ENCODE results near the gene SH2B2. TPM values are rescaled to one million over a fixed set of nuclear protein-coding genes. Genes with fewer than 3 reads are reported as not detected.
"Not testable (repeated sequence)": the region's sequence is repeated elsewhere in the genome, so short reads cannot be mapped to it uniquely, and the experiment has no call there.

The SH2B2 gene
- total and polyA plus RNA-seq, 2 donors (not counting 1 experiment from before 2014, with no cell fraction given), result 0.18 to 2.0 TPM

DNA sequence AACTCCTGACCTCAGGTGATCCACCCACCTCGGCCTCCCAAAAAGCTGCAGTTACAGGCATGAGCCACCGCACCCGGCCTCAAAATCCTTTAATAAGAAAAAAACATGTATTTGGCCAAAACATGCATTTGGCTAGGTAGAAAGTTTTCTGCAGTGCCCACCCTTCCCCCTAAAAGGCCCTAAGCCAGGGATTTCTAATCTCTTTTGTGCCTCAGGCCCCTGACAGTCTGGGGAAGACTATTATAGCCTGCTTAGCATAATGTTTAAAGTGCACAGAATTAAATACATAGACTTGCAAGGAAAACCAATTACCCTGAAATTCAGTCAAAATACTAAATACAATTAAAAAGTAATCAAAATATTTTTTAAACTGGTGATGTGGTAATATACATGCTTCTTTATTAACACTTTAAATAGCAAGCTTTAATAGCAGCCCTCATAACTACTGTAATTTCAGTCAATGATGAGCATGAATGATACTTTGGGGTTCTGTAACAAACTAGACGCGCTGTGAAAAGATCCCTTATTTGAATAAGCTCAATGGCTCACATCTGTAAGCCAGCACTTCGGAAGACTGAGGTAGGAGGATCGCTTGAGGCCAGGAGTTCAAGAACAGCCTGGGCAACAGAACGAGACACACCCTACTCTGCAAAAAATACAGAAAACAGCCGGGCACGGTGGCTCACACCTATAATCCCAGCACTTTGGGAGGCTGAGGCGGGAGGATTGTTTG is 39.7 kb downstream of the SH2B2 start:
- no peaks in the 10 kb centered on the region for H4K20me1 ChIP-seq (ENCODE audit: control insufficient read depth, extremely low read depth, insufficient read depth, low read length)
- no peak for DNase-seq (ENCODE audit: low read depth in 2 of 2)
- H3K9ac ChIP-seq (ENCODE audit: insufficient read depth, low read length), result no peak overlapping the region
- no peaks in the 10 kb centered on the region for H3K79me2 ChIP-seq (ENCODE audit: control insufficient read depth, insufficient read depth, low read length)
- H3K36me3 ChIP-seq (ENCODE audit: control insufficient read depth, insufficient read depth, low read length), result no peaks in the 10 kb centered on the region
- no peaks in the 10 kb centered on the region for H3K9me3 ChIP-seq (ENCODE audit: control insufficient read depth, insufficient read depth, low read depth, low read length)
- TF ChIP-seq EZH2 (IDR thresholded peaks at IDR 0.05; ENCODE audit: low read length, missing control alignments), result no peak
- TF ChIP-seq, protein P1, sequence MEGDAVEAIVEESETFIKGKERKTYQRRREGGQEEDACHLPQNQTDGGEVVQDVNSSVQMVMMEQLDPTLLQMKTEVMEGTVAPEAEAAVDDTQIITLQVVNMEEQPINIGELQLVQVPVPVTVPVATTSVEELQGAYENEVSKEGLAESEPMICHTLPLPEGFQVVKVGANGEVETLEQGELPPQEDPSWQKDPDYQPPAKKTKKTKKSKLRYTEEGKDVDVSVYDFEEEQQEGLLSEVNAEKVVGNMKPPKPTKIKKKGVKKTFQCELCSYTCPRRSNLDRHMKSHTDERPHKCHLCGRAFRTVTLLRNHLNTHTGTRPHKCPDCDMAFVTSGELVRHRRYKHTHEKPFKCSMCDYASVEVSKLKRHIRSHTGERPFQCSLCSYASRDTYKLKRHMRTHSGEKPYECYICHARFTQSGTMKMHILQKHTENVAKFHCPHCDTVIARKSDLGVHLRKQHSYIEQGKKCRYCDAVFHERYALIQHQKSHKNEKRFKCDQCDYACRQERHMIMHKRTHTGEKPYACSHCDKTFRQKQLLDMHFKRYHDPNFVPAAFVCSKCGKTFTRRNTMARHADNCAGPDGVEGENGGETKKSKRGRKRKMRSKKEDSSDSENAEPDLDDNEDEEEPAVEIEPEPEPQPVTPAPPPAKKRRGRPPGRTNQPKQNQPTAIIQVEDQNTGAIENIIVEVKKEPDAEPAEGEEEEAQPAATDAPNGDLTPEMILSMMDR (conservative IDR thresholded peaks at IDR 0.05 in 1 of 2, IDR thresholded peaks at IDR 0.05 in 1 of 2; ENCODE audit: low read depth in 1 of 2, low read length in 2 of 2), result no peak
- no peaks in the 10 kb centered on the region for H3K27me3 ChIP-seq (ENCODE audit: control insufficient read depth, insufficient read depth, low read length)
- H3K27ac ChIP-seq (ENCODE audit: insufficient read depth, low read length), result no peak overlapping the region
- no peaks in the 10 kb centered on the region for H3K4me1 ChIP-seq (ENCODE audit: control insufficient read depth, extremely low read depth, insufficient read depth, low read length)
- H3K4me2 ChIP-seq (ENCODE audit: extremely low read depth, insufficient read depth, low read length), result no peak overlapping the region
- H2AFZ ChIP-seq (ENCODE audit: low read length), result no peak overlapping the region
- H3K4me3 ChIP-seq (replicated peaks in 1 of 4; ENCODE audit: control extremely low read depth in 1 of 4, insufficient read depth in 1 of 4, low read depth in 3 of 4, low read length in 4 of 4), result no peak overlapping the region

DNA sequence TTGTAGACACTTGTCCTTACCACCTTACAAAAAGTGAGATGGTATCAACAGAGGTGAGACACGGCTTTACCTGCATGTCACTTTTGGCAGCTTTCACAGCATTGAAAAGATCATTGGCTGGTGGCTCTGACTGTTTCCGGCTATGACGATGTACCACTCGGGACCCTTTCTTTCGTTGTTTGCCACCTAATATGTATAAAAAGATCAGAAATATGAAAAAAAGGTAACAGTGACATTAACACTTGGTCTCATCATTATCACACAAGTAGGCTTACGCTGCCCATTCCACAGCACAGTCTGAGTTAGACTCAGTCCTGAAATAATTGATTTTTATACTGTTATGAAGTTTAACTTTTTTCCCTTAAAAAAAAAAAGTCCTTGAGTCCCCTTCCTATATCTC is 40.5 kb downstream of the SH2B2 start:
- not testable (repeated sequence) for H3K4me3 ChIP-seq (replicated peaks in 1 of 4; ENCODE audit: control extremely low read depth in 1 of 4, insufficient read depth in 1 of 4, low read depth in 3 of 4, low read length in 4 of 4); H3K9me3 ChIP-seq (ENCODE audit: control insufficient read depth, insufficient read depth, low read depth, low read length); H4K20me1 ChIP-seq (ENCODE audit: control insufficient read depth, extremely low read depth, insufficient read depth, low read length); H3K36me3 ChIP-seq (ENCODE audit: control insufficient read depth, insufficient read depth, low read length); H3K4me2 ChIP-seq (ENCODE audit: extremely low read depth, insufficient read depth, low read length); H3K4me1 ChIP-seq (ENCODE audit: control insufficient read depth, extremely low read depth, insufficient read depth, low read length); DNase-seq (ENCODE audit: low read depth in 2 of 2); H2AFZ ChIP-seq (ENCODE audit: low read length); H3K27ac ChIP-seq (ENCODE audit: insufficient read depth, low read length); H3K79me2 ChIP-seq (ENCODE audit: control insufficient read depth, insufficient read depth, low read length); H3K9ac ChIP-seq (ENCODE audit: insufficient read depth, low read length); H3K27me3 ChIP-seq (ENCODE audit: control insufficient read depth, insufficient read depth, low read length)

DNA sequence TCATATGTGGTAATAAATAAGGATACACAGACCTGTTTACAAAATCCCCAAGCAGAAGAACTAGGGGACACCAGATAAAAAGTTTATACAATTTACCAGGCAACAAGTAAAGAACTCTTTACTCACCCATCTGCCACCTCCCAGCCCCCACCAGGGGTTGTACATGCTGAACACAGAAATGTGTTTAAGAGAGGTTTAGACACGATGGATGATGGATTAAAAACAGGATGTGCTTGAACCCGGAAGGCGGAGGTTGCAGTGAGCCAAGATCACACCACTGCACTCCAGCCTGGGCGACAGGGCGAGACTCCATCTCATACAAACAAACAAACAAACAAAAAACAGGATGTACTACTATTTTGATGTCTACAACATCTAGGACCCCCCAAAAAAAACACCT is 42.2 kb downstream of the SH2B2 start:
- H3K9ac ChIP-seq (ENCODE audit: insufficient read depth, low read length); H3K79me2 ChIP-seq (ENCODE audit: control insufficient read depth, insufficient read depth, low read length); H3K27me3 ChIP-seq (ENCODE audit: control insufficient read depth, insufficient read depth, low read length); H3K4me2 ChIP-seq (ENCODE audit: extremely low read depth, insufficient read depth, low read length); H3K9me3 ChIP-seq (ENCODE audit: control insufficient read depth, insufficient read depth, low read depth, low read length); H2AFZ ChIP-seq (ENCODE audit: low read length); H4K20me1 ChIP-seq (ENCODE audit: control insufficient read depth, extremely low read depth, insufficient read depth, low read length); H3K36me3 ChIP-seq (ENCODE audit: control insufficient read depth, insufficient read depth, low read length); DNase-seq (ENCODE audit: low read depth in 2 of 2); H3K4me1 ChIP-seq (ENCODE audit: control insufficient read depth, extremely low read depth, insufficient read depth, low read length); H3K27ac ChIP-seq (ENCODE audit: insufficient read depth, low read length); H3K4me3 ChIP-seq (replicated peaks in 1 of 4; ENCODE audit: control extremely low read depth in 1 of 4, insufficient read depth in 1 of 4, low read depth in 3 of 4, low read length in 4 of 4): not testable (repeated sequence)

DNA sequence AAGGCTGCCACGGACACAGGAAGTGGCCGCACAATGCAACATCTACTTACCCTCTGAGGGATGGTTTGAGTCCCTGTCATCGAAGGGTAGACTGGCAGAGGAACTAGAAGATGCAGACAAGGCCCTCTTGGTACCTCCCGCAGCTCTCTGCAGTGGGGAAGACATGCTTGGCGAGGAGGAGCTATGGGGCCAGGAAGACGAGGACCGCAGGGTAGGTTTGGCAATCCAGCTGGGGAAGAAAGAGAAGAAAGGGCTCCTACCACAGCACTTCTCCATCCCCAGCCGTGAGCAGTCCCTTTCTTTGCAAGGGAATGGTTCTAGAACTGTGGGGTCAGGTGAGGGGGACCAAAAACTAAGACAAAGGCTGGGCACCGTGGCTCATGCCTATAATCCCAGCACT is 42.7 kb downstream of the SH2B2 start:
- H3K36me3 ChIP-seq (ENCODE audit: control insufficient read depth, insufficient read depth, low read length); DNase-seq (ENCODE audit: low read depth in 2 of 2); H3K4me1 ChIP-seq (ENCODE audit: control insufficient read depth, extremely low read depth, insufficient read depth, low read length); H2AFZ ChIP-seq (ENCODE audit: low read length); H3K27ac ChIP-seq (ENCODE audit: insufficient read depth, low read length); H3K9ac ChIP-seq (ENCODE audit: insufficient read depth, low read length); H3K9me3 ChIP-seq (ENCODE audit: control insufficient read depth, insufficient read depth, low read depth, low read length); H3K4me2 ChIP-seq (ENCODE audit: extremely low read depth, insufficient read depth, low read length); H3K27me3 ChIP-seq (ENCODE audit: control insufficient read depth, insufficient read depth, low read length); H4K20me1 ChIP-seq (ENCODE audit: control insufficient read depth, extremely low read depth, insufficient read depth, low read length); H3K4me3 ChIP-seq (replicated peaks in 1 of 4; ENCODE audit: control extremely low read depth in 1 of 4, insufficient read depth in 1 of 4, low read depth in 3 of 4, low read length in 4 of 4); H3K79me2 ChIP-seq (ENCODE audit: control insufficient read depth, insufficient read depth, low read length): not testable (repeated sequence)

DNA sequence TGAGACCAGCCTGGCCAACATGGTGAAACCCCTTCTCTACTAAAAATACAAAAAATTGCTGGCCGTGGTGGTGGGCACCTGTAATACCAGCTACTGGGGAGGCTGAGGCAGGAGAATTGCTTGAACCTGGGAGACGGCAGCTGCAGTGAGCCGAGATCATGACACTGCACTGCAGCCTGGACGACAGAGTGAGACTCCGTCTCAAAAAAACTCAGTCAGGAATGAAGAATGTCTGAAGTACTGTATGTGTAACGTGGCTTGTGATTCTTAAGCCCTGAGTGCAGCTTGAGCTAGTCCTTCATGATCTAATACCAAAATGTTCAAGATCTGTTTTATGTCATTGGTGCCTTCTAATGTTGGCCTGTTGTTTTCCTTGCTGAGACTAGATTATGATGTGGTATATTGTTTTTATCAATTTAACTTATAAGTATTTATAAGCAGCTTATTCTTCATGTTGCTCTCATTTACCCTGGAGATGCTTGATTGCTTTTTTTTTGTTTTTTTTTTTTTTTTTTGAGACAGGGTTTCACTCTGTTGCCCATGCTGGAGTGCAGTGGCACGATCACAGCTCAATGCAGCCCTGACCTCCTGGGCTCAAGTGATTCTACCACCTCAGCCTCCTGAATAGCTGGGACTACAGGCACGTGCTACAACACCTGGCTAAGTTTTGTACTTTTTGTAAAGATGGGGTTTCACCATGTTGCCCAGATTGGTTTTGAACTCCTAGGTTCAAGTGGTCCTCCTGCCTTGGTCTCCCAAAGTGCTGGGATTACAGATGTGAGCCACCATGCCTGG is 44.2 kb downstream of the SH2B2 start:
- not testable (repeated sequence) for H3K9ac ChIP-seq (ENCODE audit: insufficient read depth, low read length); H3K27ac ChIP-seq (ENCODE audit: insufficient read depth, low read length); H3K36me3 ChIP-seq (ENCODE audit: control insufficient read depth, insufficient read depth, low read length); H3K4me2 ChIP-seq (ENCODE audit: extremely low read depth, insufficient read depth, low read length); H3K4me1 ChIP-seq (ENCODE audit: control insufficient read depth, extremely low read depth, insufficient read depth, low read length); H3K9me3 ChIP-seq (ENCODE audit: control insufficient read depth, insufficient read depth, low read depth, low read length); H2AFZ ChIP-seq (ENCODE audit: low read length); H3K4me3 ChIP-seq (replicated peaks in 1 of 4; ENCODE audit: control extremely low read depth in 1 of 4, insufficient read depth in 1 of 4, low read depth in 3 of 4, low read length in 4 of 4); DNase-seq (ENCODE audit: low read depth in 2 of 2); H4K20me1 ChIP-seq (ENCODE audit: control insufficient read depth, extremely low read depth, insufficient read depth, low read length); H3K27me3 ChIP-seq (ENCODE audit: control insufficient read depth, insufficient read depth, low read length); H3K79me2 ChIP-seq (ENCODE audit: control insufficient read depth, insufficient read depth, low read length)

DNA sequence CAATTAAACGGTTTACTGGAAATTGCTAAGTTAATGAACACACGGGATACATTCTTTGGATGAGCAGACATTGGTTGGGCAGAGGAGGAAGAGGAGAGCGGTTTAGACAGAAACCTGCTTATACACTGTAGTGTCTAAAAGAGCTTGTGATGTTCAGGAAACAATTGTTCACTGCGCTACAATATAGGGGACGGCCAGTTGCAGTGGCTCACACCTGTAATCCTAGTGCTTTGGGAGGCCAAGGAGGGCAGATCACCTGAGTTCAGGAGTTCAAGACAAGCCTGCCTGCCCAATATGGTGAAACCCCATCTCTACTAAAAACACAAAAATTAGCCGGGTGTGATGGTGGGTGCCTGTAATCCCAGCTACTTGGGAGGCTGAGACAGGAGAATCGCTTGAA is 48.9 kb downstream of the SH2B2 start:
- H4K20me1 ChIP-seq (ENCODE audit: control insufficient read depth, extremely low read depth, insufficient read depth, low read length); H2AFZ ChIP-seq (ENCODE audit: low read length); H3K27ac ChIP-seq (ENCODE audit: insufficient read depth, low read length): not testable (repeated sequence)

More for the DNA sequence above, 48.9 kb downstream of the SH2B2 start:
- not testable (repeated sequence) for H3K36me3 ChIP-seq (ENCODE audit: control insufficient read depth, insufficient read depth, low read length); DNase-seq (ENCODE audit: low read depth in 2 of 2); H3K27me3 ChIP-seq (ENCODE audit: control insufficient read depth, insufficient read depth, low read length); H3K4me1 ChIP-seq (ENCODE audit: control insufficient read depth, extremely low read depth, insufficient read depth, low read length); H3K9ac ChIP-seq (ENCODE audit: insufficient read depth, low read length); H3K4me2 ChIP-seq (ENCODE audit: extremely low read depth, insufficient read depth, low read length); H3K79me2 ChIP-seq (ENCODE audit: control insufficient read depth, insufficient read depth, low read length); H3K9me3 ChIP-seq (ENCODE audit: control insufficient read depth, insufficient read depth, low read depth, low read length); H3K4me3 ChIP-seq (replicated peaks in 1 of 4; ENCODE audit: control extremely low read depth in 1 of 4, insufficient read depth in 1 of 4, low read depth in 3 of 4, low read length in 4 of 4)

Measured in fibroblast of lung (primary cell).